HG03039 (cell line): ENCODE measurements around the gene PCNT.

Experiments
- ATAC-seq: cut with Tn5 transposase; IDR thresholded peaks from one replicate; pipeline ENCODE4 v1.9.1; 2021; ENCODE audit warnings: mild to moderate bottlenecking, moderate library complexity; ENCODE audit not compliant: unreplicated experiment

The PCNT gene

DNA sequence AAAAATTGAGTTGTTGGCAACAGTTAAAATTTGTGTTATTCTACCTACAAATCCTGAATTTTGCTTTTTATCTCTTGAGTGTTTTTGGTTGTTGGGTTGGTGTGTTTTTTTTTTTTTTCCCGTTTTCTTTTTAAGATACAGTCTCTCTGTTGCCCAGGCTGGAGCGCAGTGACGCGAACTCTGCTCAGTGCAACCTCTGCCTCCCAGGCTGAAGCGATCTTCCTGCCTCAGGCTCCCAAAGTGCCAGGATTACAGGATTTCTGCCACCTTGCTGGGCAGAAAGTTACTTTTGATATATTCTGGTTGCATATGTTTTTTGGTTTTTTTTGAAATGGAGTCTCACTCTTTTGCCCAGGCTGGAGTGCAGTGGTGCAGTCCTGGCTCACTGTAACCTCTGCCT lies 4.2 kb downstream of the PCNT start:
- no peak for ATAC-seq

DNA sequence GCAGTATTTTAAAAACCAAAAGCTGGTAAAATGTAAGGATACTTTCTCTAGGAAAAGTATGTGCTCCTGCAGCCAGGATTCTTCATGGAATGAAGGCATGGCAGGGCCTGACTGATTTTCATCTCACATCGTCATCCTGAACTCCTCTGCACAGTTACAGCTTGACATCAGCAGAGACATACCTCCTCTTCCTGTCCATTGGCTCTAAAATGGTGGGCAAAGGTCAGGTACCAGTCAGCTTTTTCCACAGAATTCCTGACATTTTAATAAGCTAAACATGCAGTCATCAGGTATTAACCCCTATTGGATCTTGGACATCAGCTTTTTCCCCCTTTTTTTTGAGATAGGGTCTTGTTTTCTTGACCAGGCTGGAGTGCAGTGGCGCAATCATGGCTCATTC lies 5.8 kb downstream of the PCNT start:
- no peak for ATAC-seq

DNA sequence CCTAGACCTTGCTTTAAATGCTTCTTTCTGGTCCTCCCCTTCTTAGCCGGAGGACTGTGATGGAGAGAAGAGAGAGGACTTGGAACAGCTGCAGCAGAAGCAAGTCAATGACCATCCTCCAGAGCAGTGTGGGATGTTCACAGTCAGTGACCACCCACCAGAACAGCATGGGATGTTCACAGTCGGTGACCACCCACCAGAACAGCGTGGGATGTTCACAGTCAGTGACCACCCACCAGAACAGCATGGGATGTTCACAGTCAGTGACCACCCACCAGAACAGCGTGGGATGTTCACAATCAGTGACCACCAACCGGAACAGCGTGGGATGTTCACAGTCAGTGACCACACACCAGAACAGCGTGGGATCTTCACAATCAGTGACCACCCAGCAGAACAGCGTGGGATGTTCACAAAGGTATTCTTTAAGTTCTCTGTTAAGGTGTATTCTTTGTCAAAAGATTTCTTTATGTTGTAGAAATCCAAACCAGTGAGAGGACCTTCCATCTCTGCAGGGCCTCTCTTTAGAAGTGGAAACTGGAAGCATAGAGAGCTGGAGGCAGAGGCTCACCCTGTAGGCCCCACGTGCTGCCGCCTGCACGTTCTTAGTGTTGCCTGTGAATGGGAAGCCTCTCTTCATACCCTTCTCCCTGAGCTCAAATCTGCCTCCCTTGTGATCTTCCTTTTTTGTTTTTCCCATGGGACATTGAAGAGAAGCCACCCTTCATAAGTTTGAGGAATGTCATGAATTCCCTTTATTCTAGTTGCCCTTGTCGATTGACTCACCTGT lies 10.6 kb downstream of the PCNT start:
- ATAC-seq: no peak

DNA sequence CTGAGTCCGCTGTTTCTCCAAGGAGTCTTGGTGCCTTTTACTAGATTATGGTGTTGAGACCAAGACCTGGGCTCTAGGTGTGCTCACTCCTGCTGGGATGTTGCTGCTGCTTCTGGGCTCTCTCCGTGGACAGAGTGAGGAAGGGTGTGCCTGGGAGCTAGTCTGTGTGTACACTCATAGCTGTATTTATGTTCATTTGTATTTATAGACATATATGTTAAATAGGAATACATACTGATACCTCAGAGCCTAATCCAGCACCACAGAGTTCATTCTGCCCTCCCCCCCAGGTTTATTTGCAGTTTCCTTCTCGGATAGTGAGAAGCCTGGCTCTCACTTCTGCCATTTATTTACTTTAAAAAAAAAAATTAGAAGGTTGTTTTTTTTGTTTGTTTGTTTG lies 12.6 kb downstream of the PCNT start:
- ATAC-seq: no peak

DNA sequence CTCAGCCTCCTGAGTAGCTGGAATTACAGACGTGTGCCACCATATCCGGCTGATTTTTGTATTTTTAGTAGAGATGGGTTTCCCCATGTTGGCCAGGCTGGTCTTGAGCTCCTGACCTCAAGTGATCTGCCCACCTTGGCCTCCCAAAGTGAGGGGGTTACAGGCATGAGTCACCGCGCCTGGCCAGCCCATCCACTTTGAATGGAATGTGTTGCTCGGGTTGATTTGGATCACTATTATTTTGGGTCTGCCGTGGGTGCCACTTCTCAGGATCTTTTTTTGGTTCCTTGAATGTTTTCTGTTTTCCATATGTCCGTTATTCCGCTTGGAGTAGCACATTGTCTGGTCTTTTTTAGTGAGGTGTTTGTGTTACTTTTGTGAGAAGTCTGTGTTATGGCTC lies 17.0 kb downstream of the PCNT start:
- ATAC-seq: no peak

DNA sequence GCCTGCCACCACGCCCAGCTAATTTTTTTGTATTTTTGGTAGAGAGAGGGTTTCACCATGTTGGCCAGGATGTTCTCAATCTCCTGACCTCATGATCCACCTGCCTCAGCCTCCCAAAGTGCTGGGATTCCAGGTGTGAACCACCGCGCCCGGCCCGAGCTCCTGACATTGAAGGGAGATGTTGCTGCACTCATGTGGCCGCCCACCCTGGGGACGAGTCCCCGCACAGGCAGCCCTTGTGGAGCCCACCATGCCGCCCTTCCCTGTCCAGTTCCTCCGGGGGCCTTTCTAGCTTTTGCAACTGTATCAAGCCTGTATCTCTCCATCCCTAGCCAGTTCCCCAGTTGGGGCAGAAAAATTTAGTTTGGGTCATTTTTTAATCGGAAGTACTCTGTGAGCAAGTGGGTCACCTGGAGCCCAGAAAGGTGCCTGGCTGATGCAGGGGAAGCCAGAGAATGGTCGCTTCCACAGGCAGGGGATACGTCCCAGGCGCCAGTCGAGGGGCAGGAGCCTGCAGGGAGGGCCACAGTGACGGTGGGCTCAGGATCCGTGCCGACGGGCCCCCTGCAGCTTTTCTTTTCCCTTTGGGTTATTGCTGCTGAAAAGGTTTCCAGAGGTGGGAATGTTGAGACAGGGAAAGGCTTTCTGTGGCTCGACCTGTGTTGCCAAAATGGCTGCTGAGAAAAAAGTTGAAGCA lies 20.4 kb downstream of the PCNT start:
- no peak for ATAC-seq

DNA sequence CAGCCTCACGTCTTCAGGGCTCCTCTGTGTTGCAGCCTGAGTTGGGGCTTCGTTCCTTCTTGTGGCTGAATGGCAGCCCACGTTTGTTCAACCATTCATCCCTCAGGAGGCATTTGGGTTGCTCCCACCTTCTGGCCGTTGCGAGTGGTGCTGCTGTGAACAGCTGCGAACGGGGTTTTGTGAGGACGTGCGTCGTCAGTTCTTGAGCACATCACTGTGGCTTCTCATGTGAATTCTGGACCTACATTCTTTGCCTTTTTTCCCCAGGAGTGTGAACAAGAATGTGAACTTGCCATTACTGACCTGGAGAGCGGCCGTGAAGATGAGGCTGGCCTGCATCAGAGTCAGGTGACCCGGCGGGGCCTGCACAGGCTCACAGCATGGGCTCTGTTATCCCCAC lies 21.9 kb downstream of the PCNT start:
- no peak for ATAC-seq

DNA sequence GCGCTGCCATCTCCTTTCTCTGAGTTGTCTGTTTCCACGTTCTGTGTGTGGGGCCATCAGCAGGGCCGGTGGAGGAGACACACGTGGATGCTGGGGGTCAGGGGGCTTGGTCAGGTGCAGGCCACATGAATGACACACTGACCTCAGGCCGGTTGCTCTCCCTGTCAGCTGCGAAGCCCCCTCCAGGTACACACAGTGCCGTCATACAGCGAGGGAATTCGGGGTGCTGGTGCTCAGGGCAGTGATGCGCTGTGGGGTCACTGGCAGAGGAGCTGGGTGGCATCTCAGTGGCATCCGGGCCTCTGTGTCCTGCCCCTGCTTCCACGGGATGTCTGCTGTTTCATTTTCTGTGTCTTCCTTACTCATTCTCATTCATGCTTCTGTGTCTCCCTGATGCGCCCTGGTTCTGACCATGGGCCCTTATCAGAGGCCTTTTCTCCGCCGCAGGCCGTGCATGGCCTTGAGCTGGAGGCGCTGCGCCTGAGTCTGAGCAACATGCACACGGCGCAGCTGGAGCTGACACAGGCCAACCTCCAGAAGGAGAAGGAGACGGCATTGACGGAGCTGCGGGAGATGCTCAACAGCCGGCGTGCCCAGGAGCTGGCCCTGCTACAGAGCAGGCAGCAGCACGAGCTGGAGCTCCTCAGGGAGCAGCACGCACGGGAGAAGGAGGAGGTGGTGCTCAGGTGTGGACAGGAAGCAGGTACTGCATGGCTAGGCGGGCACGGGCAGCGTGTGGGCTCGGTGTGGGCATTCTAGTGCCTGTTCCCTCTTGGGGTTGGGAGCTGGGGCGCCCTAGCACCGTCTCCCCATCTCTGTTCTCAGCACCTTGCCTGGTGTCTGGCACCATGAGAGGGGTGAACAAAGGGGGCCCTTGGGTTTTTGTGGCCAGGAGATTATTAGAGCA lies 22.6 kb downstream of the PCNT start:
- ATAC-seq: no peak

DNA sequence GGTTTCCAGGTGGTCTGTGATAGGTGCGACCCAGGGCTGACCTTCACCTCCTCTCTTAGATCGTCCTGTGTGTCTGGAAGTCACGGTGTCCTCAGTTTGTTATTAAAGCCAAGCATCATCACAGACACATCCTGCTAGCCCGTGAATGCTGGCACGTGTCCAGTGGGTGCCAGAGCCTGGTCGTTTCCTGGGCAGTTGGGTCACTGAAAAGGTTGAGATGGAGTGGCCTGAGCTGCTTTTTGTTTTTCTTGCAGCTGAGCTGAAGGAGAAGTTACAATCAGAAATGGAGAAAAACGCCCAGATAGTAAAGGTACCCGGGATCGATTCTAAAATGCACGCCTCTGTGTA lies 23.2 kb downstream of the PCNT start:
- no peak for ATAC-seq

DNA sequence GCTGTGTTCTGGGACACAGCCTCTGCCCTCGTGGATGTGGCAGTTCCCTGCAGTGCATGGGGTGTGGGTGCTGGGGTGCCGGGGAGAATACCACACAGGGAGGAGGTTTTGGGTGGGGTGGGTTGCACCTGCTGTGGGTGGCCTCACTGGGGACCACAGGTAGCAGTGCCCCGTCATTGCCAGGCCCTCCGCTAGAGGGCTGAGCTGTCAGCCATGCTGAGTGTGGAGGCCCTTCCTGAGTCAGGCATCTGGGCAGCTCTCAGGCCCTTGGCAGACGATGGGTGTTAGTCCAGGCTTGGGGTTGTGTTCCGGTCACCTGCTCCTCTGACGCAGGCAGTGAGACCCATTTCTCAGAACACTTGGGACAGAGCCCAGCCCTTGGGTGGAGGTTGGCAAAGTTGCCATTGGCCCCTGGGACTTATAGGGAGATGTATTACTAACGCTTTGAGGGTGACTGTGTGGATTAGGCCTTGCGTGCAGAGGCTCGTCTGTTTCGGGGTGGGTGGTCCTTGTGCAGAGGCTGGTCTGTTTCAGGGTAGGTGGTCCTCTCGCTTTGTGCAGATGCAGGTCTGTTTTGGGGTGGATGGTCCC lies 23.9 kb downstream of the PCNT start:
- no peak for ATAC-seq

DNA sequence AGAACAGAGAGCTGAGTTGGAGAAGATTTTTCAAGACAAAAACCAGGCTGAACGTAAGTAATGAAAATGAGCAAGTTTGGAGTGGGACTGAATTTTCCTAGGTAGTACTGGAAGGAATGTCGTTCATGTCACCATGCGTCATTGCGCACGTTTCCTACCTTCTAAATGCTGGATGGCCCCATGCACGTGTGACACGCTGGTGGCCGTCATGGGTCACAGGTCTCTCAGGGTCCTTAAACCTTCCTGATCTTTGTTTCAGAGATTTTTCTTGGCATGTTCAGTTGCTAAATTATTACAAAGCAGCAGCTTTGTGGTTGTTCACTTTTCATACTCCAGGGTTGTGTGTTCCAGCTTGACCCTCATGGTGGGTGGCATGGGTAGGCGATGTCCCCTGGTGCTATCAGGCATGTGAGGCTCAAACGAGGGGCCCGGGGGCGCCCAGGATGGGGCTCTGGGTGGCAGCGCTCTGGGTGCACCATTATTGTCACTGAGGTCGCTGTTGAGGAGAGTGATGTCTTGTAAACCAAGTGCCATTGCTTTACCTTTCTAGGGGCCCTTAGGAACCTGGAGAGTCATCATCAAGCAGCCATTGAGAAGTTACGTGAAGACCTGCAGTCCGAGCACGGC lies 25.3 kb downstream of the PCNT start:
- ATAC-seq: no peak

DNA sequence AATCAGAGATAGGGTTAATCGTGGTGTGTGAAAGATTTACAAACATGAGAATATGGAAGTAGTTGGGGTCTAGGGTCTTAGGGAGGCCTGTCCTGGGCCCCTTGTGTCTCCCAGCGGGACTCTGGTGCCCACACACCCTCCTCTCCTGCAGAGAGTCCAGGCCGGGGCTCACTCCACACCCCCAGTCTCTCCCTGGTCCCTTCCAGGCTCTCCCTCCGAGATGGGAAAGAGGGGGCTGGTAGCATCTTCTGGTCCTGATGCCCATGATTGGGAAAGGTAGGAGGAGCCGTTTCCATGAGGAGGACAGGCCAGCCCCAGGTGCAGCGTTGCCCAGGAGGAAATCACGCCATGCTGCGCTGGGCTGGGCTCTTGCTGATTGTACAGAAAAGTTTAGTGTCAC lies 26.6 kb downstream of the PCNT start:
- no peak for ATAC-seq

DNA sequence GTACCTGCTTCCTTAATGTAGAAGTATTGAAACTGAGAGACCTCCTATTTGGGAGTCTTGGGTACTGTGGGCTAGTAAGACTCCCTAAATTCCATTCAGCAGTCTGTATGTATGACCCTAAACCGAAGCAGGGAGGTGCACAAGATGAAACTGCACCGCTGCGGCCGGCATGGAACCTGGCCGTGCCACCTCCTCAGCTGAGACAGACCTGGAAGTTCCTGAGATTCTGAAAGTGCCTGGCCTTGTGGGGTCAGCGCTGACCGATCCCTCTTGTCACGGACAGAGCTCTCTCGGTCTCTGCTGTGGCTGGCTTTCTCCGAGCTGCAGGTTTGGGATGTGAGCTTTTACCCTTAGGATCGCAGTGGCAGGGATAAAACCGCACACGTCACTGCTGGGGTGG lies 27.0 kb downstream of the PCNT start:
- no peak for ATAC-seq

DNA sequence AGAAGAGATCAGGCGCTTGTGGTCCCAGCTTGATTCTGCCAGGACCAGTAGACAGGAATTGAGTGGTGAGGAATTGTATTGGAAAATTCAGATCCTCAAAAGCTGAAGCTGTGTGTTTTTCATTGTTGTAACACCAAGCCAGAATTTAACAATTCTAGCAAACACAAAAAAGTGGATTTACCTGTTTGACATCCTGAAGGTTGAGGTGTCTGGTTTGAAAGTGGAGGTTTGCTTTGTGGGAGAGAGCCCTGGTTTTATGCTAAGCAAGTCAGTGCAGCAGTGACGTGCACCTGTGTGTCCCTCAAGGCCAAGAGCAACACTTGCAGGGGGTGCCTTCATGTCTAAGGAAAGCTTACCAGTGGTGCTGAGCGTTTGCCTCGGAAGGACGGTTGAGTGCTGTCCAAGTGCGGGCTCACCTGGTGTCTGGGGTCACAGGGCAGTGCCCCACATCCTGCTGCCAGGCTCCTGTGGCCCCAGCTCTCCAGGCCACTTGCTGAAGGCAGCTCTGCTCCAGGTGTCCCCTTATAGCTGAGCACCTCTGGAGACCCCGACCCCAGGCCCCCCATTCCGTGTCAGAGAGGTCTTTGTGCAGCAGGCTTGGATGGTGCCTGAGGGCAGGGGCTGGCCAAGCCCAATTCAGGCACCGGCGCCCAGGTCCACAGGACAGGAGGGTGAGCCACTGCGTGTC lies 27.7 kb downstream of the PCNT start:
- no peak for ATAC-seq

DNA sequence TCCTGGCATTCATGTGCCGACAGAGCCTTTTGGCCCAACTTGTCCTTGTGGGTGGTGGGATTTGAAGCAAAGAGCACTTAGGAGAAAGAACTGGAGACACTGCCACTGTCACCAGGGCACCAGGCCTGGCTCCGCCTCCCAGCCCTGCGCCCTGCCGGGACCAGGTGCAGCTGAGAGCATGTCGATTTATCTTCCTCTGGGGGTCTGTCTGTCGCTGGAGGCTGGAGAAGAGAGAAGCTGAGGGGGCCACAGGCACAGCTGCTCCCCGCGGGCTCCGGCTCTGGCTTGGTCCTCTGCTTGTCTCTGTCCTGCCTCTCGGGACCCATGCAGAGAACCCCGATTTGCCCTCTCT lies 28.2 kb downstream of the PCNT start:
- no peak for ATAC-seq

DNA sequence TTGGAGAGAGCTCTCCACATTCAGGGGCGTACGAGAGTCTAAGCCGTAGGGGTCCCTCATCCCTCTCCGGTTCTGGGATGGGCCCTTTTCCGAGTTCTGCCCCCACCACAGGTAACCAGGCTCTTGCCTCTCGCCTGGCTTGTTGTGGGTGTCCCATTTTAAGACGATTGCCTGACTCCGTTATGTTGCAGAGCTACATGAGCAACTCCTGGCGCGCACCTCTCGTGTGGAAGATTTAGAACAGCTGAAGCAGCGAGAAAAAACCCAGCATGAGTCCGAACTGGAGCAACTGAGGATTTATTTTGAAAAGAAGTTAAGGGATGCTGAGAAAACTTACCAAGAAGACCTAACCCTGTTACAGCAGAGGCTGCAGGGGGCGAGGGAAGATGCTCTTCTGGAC lies 29.0 kb downstream of the PCNT start:
- ATAC-seq: no peak

DNA sequence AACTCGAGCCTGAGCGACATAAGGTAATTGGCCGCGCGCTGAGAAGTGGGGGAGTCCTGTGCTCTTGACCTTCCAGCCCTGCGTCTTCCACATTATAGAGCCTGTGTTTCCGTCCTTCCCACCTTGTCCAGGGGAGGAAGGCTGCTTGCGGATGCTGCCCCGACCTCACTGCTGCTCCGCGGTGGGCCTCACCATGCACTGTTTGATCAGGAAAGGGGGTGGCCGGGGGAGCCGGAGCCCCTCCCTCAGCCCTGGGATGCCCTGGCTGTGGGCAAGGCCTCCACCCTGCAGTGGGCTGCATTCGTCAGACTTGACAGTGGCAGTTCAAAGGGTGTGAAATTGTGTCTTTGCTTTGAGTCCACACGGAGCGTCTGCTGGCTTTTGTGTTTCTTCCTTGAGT lies 30.1 kb downstream of the PCNT start:
- no peak for ATAC-seq

DNA sequence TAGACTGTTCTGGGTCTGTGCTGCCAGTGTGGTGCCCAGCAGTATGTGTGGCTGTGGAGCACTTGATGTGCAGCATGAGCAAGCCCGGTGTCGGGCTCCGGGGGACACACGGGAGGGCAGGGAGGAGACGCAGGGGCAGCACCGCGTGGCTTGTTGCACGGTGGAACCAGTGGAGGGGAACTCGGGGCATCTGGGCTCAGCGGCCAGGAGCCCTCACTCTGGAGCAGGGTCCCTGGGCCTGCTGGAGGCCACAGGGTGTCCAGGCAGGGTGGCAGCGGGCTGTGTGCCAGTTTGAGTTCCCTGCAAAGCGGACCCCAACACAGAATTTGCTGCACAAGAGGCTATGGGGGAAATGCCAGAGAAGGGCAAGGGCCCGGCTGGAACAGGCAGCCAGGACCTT lies 30.6 kb downstream of the PCNT start:
- ATAC-seq: no peak

DNA sequence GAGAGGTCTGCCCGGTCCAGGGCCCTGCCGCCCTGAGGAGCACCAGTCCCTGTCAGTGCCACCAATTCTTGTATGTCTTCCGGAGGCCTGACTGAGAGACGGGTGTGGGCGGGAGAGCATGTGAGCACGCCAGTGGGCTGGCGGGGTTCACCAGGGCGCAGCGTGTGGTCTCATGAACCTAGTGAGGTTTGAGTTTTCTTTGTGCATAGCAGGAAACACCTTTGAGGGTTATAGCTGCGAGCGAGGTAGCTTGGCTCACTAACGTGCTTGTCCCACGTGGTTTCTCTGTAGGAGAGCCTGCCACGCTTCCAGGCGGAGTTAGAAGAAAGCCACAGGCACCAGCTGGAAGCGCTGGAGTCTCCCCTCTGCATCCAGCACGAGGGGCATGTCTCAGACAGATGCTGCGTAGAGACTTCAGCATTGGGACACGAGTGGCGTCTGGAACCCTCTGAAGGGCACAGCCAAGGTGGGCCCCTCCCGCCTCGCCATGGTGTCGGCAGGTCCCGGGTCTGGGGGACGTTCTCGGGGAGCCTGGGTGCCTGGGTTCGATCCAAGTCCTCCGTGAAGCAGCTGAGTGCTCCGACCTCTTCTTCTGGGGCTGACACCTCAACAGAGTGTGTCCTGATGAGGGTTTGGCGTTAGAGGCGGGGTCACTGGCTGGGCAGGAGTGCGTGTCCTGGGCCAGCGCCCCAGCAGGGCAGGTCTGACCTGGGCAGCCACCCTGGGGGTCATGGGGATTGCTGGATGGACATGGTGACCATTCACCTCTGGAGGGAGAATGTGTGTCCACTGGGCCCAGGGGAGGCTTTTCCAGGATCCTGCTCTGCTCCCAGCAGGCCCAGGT lies 31.4 kb downstream of the PCNT start:
- ATAC-seq: no peak

DNA sequence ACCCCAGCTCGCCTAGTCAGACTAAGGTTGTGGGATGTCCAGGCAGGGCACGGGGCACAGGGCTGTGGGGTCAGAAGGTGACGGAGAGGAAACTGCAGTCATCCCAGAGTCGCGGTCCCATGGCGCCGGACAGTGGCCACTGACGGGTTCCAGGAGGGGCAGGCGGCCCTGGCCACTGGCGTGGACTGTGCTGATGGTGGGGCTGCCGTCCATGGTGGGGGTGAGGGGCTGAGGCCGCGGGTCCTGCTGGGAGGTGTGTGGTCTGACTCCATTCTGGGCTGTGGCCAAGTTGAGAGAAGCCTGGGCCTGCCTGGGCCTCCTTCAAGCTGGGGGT lies 32.0 kb downstream of the PCNT start:
- ATAC-seq: no peak
